Head of caudate nucleus (tissue), 42 donors: ENCODE results near the gene HAPSTR1.
A peak's percentile ranks its signal among the peaks of the same experiment; 100 is the strongest.

ENCODE experiments used
- DNase-seq, 42 donors: peaks; one replicate each; pipeline versions ENCODE4 v3.0.0 to v3.0.0-alpha.2; 2020 to 2021; ENCODE audit warnings: mixed read lengths in 7 of 42
- intact Hi-C: fragments of 100-400 bp; cut with DNase I; formaldehyde crosslinking; loops from one replicate; pipeline ENCODE4 v1.15.0; 2022

HAPSTR1 gene

DNA sequence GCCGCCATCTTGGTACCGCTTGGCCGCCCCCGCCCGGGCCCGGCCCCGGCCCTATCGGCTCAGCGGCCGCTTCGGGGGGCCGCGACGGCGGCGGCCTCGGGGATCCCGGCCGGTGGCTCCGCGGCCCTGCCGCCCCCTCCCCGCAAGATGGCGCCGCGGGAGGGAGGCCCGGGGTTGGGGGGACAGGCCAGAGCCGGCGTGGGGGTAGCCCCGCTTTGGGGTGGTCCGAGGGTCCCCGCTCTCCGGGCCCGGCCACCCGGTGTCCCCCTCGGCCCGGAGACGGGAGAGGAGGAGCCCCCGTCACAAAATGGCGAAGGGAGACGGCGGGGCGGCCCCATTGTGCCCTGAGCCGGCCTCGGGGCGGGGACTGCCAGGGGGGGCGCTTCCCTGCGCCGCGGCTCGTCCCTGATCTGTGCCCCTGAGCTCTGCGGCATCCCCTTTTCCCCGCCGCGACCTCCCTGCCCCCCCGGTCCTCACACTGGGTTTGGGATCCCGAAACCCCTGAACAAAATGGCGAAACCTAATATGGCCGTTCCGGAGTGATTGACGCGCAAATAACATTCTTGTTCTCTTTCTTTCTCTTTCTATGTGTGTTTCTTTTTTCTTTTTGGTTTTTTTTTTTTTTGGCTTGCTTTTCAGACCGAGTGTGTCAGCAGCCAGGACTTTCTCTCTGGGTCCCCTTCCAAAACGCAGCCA lies 986 bp downstream of the HAPSTR1 start:
- intact Hi-C loops = loop anchor here (5.0 kb wide), 1 partner anchor 225 kb away; the partner anchor contains the start of gene CARHSP1

DNA sequence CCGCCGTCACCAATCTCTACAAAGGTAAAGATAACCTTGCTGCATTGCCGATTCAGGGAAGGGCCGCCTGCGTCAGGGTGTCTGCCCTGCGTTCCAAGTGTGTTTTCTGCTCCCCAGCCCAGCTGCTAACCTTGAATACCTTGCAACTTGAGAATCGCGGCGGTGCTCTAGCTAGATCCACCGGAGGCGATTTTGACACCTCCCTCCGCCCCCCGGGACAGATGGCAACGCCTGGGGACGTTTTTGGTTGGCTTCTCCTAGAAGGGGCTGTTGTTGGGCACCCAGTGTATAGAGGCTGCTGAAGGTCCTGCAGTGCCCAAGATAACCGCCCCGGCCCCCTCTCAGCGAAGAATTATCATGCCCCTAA lies 1.5 kb downstream of the HAPSTR1 start:
- DNase-seq = peak in 28 of 42 donors; percentile 7 to 57 (median 25)
- intact Hi-C loops = loop anchor here (5.0 kb wide), 1 partner anchor 226 kb away; the partner anchor contains the start of gene CARHSP1

More for the DNA sequence above, 986 bp downstream of the HAPSTR1 start:
- peak in 36 of 42 donors; percentile 10 to 71 (median 46) for DNase-seq

DNA sequence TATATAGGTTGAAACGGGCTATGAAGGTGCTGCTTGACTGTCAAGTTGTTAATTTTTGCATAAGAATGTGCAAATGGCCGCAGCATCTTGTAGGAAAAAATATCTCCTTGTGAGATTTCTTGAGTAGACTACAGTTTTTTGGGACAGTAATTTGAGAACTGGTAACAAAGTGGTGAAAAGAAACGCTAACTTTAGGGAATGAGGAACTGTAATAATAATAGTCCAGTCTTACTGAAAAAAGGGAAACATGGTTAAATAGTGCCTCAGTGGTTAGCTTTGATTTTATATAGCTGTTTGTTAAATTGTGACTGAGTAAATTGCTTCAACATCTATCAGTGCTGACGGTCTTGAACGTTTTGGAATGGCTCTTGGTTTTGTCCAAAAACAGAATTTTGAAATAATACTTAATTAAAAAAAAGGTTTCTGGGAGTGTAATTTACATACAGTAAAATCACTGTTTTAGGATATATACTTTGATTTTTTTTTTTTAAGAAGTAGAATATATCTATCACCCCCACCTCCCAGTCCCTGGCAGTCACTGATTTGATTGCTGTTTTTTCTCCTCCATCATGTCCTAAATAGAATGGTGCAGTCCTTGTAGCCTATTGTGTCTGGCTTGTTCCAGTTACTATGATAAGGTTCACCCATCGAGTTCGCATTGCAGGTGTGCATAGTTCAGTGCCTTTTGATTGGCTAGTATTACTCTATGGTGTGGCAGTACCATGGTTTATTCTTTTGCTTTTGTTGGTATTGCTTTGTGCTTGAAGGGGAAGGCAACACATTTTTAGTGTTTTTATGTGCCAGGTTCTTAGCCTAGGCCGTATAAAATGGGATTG lies 2.8 kb downstream of the HAPSTR1 start:
- DNase-seq = no peak
- intact Hi-C loops = loop anchor here (5.0 kb wide), 1 partner anchor 227 kb away; the partner anchor contains the start of gene CARHSP1

DNA sequence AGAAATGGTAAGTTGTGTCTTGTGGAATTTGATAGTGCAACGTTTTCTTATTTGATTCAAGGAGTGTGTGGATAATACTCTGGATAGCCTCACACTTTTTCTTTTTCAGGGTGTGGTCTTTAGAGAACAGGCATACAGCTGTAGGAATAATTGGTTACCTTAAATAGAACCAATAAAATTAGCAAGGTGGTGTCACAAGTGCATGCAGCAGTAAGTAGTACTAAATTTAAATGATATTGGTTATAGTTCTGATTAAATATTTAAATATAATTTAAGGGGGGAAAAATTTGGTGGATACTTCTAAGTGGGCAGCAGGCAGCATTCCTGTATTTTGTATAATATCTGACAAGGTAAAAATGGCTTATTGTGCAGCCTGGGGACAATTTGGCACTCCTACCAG lies 3.7 kb downstream of the HAPSTR1 start:
- intact Hi-C loops = no loop called here

DNA sequence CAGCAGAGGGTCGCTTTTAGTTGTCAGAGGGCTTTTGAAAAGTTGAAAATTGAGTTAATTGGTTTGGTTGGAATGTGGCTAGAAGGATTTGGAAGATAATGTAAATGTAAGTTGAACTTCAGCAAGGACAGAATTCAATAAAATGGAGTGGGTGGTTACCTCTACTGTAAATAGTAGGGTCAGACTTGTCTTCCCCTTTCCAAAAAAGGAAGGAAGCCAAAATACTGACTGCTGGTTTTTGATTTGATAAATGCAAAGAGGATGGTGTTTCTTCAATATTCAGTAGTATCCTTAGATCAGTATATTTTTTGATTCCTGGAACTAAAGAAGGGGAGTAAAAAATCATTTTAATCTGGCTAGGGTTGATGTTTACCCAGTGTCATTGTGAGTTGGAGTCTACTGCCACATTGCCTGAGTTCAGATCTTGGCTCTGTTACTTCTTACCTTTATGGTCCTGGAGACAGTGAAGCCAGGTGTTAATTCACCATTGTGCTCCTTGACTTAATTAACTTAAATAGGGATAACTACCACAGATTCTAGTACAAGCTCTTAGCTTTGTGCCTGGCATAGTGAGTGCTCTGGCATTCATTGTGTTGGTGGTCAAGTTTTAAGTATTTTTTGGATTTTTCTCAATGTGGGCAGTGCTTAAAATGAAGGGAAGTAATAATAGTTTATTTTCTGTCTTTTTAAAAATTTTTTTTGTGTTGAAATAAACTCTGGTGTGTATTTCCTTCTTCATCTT lies 4.4 kb downstream of the HAPSTR1 start:
- intact Hi-C loops = no loop called here
- DNase-seq = no peak

More for the DNA sequence above, 3.7 kb downstream of the HAPSTR1 start:
- DNase-seq = no peak

DNA sequence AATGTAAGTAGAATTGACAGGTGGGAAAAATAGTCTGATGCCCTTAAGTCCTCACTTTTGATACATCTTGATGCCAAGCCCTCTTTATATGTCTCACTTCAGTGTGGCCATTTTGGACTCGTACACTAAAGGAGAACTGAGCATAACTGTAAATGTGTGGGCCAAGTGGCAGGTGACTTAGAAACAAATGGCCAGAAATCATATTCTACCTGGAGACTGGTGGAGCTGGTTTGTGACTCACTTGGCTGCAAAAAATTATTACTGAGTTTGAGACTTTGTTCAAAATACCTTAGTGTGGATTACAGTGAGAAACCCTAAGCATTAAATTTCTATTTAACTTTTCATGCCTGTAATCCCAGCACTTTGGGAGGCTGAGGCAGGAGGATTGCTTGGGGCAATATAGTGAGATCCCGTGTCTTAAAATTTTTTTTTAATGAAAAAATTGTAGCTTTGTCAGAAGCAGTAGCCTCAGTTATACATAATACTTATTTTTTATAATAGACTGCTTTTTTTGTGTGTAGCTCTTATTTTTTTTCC lies 5.0 kb downstream of the HAPSTR1 start:
- intact Hi-C loops = no loop called here
- no peak for DNase-seq

DNA sequence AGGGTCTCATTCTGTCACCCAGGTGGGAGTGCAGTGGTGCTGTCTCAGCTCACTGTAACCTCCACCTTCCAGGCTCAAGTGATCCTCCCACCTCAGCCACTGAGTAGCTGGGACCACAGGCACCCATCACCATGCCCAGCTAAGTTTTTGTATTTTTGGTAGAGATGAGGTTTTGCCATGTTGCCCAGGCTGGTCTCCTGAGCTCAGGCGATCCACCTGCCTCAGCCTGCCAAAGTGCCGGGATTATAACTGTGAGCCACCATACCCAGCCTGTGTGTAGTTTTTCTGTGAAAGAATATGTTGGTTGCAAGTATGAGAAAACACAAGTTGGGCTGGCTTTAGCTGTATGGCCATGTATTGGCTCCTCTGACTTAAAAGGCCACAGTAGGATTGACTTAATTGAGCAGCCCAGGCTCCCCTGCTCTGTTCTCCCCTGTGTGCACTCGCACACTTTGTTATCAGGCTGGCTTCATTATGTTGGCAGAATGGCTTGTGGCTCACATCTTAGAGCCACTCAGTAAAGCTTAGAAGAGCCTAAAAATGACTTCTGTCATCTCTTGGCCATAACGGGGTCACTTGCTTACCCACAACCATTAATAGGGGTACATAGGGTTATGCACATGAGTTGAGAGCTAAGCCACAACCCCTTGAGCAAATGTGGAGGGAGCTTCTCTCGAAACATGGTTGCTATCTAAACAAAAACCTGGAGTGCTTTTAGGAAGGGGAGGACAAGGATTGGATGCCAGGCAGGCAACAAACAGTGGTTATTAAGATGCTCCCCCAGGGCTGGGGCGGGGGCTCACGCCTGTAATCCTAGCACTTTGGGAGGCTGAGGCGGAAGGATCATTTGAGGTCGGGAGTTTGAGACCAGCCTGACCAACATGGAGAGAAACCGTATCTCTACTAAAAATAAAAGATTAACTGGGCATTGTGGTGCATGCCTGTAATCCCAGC lies 6.1 kb downstream of the HAPSTR1 start:
- intact Hi-C loops = no loop called here
- no peak for DNase-seq

DNA sequence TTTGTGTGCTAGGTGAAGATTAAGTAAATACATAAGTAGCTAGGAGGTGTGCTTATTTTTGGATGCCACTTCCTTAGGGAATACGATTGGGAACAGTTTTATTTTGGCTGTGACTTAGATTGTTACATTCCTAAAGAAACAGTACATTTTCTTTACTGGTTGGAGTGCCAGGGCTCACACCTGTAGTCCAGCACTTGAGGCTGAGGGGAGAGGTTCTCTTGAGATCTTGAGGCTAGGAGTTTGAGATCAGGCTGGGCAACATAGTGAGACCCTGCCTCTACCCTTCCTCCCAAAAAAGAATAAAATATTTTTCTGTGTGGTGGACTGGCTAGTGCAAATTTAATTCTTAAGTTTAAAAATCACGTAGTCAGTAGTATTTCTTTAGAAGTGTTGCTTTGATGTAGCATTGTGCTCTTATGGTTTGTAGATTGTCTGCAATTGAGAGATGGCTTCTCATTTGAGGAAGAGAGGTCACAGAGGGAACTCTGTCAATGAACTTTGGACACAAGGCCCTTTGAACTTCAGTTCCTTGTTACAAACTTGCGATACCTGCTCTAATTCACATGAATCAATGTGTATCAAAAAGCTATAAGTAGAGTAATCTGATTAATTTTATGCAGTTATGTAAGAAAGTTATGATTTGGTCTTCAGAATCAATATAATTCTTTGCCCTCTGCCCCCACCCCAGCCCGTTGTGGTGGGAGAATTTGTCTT lies 7.1 kb downstream of the HAPSTR1 start:
- intact Hi-C loops = no loop called here
- no peak for DNase-seq

DNA sequence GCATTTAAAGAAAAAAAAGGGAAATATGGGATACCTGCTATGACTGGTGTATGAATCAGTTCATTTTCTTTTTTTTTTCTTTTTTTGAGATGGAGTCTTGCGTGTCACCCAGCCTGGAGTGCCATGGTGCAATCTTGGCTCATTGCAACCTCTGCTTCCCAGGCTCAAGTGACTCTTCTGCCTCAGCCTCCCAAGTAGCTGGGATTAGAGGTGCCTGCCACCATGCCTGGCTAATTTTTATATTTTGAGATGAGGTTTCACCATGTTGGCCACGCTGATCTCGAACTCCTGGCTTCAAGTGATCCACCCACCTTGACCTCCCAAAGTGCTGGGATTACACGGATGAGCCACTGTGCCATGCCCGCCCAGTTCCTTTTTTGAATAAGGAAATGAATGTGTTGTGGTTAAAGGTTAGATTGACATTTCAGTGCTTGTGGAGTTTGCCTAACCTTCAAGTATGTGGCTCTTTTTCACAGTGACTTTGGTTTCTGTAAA lies 7.7 kb downstream of the HAPSTR1 start:
- DNase-seq = peak in 2 of 42 donors; percentile 15 to 17
- intact Hi-C loops = no loop called here

DNA sequence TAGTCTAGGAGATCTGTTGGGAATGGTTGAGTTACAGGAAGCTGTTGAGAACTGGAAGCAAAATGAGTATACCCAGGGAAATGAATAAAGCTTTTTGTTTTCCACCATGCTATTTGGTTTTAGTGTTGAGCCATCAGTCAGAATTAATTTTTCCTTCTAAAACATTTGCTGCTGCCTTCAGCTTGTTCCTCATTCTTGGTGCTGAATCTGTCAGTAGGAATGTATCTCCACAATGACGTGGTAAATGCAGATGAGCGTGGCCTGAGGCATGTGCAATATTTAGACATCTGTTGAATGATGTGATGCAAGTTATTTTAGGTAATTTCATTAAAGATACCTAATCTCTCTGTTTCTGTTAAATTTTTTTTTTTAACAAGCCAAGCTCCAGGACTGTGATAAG lies 10.9 kb downstream of the HAPSTR1 start:
- intact Hi-C loops = no loop called here
- DNase-seq = peak in 1 of 42 donors; percentile 36

DNA sequence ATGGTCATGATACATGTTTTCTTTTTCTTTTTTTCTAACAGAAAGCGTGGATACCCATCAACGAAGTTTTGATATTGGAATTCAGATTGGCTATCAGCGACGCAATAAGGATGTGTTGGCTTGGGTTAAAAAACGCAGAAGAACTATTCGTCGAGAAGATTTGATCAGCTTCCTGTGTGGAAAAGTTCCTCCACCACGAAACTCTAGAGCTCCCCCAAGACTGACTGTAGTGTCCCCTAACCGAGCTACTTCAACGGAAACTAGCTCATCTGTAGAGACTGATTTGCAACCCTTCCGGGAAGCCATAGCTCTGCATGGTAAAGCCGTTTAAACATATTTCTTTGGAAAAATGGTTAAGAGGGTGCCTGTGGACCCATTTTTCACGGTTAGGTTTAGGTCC lies 11.5 kb downstream of the HAPSTR1 start:
- intact Hi-C loops = no loop called here
- DNase-seq = no peak

DNA sequence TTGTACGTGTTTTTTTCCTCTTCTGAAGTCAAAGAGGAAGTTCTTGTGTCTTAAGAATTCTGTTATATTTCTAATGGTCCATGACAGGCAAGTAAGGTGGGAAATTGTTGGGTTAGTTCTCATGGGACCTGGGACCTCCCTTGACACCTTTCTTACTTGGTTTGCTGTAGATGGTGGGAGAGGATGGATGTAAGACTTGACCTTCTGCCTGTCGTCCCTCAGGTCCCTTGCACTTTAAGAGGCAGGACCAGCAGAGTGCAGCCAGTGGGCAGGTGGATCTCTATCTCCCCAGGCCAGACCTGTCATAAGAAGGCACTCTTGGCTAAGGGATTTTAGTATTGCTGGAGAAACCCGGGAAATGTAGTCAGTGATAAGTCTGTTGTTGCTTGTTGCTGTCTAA lies 12.1 kb downstream of the HAPSTR1 start:
- DNase-seq = peak in 1 of 42 donors; percentile 13
- intact Hi-C loops = no loop called here

DNA sequence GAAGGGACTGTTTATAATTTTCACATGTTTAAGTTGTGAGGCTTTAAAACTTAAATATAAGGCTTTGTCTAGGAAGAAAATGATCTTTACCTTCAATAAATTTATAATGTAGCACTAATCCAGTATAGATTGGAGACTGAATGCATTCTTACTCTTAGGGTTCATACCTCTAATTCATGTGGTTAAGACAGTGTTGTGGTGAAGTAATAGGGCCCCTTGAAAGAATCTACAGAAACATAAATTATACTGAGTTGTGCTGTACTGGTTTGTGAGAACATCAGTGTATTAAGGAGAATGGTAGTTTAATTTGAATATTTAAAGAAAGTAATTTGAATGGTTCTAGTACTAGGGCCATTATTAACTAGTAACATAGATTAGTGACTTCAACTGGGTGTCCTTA lies 13.7 kb downstream of the HAPSTR1 start:
- intact Hi-C loops = no loop called here
- no peak for DNase-seq

DNA sequence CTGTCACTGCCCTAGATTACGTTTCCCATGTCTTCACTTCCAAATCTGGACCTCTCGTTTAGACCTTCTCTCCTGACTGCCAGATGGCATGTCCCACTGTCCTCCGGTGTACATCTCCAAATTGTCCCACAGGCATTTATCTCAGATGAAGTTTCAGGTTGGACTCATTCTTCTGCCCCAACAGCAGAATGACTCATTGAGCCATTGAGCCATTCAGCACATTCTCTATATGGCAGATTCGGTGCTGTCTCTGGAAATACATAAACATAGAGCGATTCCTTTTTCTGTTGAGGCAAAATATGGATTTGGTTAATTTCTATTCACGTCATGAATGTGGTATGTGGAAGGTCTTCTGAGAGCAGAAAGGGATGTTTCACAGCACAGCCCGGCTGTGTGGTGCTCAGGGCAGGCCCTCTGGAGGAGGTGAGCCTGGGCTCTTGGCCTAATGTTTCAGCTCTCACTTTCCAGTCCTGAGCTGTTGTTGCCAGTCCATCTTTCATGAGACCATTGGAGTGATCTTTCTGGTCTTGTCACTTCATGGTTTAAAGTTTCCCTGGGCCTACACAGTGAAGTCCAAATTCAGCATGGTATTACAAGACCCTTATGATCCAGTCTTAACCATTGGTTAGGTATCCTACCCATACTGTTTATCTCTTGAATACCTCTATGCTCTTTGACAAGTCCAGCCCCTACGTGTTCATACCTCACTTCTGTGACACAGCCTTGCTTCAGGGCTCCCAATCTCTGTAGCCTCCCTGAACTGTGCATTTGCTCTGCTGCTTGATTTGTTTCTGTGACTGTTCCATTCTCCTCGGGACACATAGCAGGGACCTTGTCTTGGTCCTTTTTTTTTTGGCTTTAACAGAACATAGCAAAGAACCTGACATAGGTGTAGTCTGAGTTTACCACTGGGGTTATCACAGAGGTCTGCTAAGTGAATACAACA lies 15.9 kb downstream of the HAPSTR1 start:
- peak in 1 of 42 donors; percentile 32 for DNase-seq
- intact Hi-C loops = no loop called here

DNA sequence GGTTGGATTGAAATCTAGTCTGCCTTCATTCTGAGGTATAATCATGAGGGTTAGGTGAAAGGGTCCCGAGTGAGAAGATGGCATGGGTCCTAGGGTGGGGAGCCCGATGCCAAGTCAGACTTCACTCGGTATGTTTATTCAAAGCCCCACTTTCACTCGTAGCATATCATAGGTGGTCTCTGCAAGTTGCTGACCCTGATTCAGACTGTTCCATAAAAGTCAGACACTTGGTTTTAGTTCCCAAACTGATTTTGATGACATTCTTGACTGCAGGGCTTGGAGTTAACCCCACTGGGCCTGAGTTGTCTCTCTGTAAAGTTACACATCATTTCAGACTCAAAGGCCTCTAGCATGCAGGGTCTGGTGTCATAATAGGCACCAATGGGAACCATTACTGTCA lies 17.8 kb downstream of the HAPSTR1 start:
- DNase-seq = no peak
- intact Hi-C loops = no loop called here

DNA sequence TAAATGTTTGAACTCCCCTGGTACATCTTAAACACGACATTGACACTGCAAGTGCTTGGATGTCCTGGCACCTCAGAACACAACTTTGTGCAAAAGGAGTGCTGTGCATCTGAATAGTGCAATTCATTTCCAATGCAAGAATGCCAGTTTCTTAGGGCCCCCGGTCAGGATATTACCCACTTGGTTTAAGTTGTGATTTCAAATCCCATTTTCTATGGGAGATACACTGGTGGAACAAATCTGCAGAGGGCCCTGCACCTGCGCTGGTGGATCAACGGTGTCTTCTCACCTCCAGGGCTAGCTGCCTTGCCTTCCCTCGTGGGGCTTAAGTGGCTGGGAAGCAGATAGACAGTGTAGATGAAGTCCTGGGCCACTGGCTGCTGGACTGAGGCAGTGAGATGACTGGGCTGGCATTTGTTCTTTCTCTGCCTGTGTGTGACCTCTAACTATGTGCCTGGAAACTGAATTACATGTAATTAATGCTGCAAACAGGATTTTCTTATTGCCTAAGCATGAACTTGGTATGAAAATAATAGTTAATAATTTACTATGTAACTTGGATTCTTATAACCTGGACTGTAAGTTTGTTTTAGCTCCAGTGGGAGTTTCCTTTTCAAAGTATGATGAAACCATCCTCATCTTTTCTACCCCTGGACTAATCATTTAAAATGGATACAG lies 20.9 kb downstream of the HAPSTR1 start:
- no peak for DNase-seq
- intact Hi-C loops = no loop called here
